Activated CD8-positive, alpha-beta memory T cell treated with anti-CD3 and anti-CD28 coated beads, Interleukin-2, amount 50 U/mL, for 24 hours (primary cell): ENCODE data around the gene SLCO3A1.

Source experiments
- DNase-seq: peaks from one replicate; pipeline ENCODE4 v3.0.0-alpha.2; 2020; ENCODE audit errors: extremely low read depth

Gene SLCO3A1

DNA sequence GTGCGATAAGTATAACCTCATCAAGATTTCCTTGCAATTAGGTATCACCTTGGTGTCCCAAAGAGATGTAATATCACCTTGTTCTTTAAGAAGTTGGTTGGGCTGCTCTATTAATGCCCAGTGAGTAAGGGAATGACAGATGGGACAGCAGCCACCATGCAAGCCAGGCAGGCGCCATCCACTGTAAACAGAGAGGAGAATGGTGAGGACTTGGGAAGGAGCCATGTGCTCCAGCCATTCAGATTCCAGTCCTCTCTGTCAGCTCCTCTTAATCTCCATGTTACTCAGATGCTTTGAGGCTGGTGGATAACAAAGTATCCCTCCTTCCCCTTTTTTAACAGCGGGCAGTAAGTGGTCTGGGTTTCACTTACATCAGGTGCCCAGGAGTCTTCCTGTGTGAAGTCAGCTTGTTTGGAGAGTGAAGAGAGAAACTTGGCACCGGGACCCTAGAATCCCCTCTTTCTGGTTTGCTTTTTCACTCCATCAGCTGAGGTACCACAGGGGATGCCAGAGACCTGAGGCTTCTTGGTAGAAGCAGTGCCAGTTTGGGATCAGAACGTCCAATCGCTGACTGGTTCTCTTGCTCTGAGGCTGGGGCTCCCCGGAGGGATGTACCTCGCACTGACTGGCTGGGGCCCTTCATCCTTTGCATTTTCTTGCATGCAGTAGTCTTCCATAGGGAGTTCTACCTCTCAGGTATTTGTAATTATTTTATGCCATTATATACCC is 29.5 kb downstream of the SLCO3A1 start:
- no peak for DNase-seq

DNA sequence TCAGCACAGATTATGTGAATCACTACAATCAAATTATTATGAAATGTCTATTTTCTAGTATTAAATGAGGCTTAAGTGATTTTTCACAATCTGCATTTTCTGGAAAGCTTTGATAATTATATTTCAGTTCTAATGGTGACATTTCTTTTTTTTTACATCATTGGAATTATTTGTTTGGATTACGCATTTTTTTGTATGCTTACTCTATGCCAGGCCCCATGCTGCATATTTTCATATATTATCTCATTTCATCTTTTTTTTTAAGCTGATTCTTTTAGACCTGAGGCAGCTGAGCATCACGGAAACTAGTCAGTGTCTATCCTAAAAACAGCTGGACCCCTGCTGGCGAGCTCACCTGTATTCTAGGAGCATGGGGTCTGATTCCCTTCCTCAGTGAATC is 31.1 kb downstream of the SLCO3A1 start:
- DNase-seq, result no peak

DNA sequence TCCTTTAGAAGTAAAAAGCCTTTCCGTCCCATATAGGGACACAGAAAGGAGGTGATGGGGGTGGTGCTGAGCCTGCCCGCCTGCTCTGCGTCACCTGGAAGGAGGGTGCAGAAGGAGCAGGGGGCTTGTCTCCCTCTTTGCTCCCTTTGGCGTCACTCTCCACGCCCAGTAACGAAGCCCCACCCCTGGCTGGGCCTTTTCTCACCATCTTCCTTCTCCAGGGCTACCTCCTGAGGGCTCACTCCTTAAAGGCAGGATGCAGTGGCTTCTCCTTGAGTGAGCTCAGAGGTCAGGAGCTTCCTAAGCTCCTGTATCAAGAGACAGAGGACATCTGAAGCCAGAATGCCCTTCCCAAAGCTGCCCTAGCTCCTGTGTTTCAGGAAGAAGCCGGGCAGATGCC is 31.5 kb downstream of the SLCO3A1 start:
- no peak for DNase-seq

DNA sequence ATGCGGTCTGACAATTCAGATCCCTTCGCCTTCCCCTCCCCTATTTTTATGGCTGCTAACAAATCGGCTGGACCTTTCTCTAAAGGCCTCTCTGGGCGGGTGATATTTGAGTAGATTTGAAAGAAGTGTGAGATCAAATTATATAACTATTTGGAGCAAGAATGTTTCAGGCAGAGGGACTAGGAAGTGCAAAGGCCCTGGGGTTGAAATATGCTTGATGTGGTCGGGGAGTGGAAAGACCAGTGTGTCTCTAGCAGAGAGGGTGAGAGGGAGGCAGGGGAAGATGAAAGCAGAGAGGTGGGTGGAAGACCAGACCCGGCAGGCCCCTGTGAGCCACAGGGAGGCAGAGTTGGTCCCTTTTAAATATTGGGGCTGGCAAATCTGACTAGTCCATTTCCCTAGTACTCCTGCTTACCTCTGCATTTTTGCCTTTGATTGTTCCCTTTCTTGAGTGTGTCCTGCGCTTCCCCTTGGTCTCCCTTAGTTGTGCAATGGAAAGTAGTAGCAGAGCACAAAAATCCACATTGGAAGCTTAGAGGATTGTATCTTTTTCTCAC is 32.3 kb downstream of the SLCO3A1 start:
- DNase-seq, result no peak

DNA sequence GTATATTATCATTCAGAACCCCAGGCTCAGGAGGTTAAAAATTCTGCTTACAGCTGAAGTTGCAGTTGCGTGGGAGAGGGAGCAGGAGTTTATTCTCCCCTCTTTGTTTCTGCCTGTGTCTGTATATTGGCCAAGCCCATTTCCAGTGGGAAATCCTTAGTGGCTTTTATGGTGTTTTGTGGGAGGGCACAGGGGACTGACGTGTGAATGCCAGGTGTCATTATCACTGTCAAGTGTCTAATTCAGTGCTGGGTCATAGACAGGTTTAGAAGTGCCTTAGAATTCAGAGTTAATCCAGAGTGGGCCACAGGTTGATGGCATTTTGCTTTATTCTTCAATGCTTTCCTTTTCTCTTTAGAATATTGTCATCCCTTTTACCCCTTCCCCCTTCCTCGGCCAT is 33.4 kb downstream of the SLCO3A1 start:
- DNase-seq, result no peak

DNA sequence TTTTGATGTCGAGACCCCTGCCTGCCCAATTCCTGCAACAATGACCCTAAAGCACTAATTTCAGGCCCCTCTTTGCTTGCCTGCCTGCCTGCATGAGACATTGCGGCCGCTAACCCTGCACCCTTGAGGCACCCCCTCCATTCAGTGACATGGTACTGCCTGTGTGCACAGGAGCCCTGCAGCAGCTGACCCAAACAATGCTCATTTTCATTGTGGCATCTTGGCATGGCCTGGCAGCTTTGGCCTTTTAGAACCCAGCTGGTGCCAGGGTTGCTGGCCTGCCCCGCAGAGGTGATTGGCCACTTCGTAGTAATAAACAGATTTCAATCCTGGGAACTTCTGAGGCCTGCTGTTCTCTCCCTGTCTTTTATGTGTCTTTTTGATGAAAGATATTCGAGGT is 33.8 kb downstream of the SLCO3A1 start:
- no peak for DNase-seq

DNA sequence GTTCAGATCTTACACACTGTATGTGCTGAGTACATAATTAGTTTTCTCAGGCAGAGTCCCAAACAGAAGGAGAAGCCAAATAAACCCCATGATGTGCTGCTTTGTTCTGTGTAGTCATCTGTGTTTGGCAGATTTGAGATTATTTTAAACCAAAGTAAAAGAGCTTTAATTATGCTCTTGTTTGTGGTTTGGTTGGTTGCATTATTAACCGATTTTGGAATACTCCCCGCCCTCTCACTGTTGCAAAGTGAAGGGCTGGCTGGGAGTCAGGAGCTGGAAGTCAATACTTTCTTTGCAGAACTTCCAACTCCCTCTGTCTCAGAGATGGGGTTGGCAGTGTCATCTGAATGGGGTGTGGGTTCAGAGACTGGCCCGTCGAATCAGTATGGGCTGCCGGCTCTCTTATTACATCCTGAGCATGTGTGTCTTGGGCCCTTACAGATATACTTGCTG is 34.4 kb downstream of the SLCO3A1 start:
- DNase-seq, result no peak

DNA sequence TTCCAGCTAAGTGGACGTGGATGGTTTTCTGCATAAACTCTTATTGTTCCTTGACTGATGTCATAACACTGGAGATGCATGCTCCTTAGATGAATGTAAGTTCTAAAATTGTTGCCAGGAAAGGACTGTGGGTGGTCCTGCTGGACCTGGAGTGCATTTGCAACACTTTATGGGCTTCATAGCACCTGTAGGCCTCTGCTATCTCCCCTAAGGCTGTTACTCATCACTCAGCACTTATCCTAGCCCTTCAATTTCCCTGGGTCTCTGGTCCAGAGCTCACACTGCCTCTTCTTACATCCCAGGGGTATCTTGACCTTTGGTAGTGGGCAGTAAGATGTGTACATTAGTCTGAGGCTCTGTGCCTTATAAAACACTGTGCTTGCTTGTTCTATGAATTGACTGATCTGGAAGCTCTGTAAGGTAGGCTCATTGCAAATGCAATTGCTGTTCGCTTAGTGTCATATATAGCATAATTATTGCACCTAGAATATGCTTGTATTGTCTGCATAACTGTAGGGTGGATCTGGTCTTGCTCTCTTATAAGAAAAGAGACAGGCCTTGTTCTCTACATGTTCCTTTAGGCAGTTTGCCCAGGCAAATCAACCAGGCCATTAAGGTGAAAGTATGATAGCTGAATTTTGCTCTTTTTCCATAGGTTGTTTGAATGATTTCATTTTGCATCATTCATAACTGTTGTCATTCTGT is 35.8 kb downstream of the SLCO3A1 start:
- DNase-seq, result no peak

DNA sequence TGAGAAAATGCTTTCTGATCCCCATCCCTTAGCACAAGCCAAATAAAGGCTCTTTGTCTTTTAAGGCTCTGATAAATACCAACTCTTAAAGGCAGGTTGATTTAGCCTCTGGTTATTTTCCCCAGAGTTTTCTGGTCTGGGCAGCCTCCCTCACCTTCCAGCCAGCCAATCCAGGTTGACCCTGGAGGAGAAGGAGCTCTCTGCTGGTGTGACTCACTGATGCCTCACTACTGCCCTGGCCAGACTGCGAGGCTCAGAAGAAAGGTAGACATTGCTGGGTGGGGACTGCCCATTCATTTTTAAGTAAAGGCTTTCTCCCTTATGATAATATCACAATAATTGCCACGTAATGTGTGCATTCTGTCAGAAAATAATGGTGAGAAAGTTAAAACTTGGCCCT is 37.1 kb downstream of the SLCO3A1 start:
- no peak for DNase-seq

DNA sequence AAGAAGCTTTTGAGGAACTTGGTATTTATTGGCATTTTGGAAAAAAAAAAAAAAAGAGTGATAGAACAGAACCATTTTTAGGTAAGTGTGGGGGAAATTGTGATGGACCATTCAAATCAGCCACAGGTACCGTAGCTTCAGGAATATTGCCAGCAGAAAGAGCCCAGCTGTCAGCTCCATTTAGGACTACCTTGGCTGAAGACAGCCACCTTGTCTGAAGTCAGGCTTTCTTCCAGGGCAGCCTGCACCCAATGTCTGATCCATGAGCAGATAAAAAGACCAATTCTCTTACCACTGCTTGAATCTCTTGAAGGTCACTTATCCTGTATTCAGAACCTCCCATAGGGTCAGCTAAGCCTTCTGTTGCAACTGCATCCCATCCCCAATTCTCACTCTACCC is 37.6 kb downstream of the SLCO3A1 start:
- no peak for DNase-seq

DNA sequence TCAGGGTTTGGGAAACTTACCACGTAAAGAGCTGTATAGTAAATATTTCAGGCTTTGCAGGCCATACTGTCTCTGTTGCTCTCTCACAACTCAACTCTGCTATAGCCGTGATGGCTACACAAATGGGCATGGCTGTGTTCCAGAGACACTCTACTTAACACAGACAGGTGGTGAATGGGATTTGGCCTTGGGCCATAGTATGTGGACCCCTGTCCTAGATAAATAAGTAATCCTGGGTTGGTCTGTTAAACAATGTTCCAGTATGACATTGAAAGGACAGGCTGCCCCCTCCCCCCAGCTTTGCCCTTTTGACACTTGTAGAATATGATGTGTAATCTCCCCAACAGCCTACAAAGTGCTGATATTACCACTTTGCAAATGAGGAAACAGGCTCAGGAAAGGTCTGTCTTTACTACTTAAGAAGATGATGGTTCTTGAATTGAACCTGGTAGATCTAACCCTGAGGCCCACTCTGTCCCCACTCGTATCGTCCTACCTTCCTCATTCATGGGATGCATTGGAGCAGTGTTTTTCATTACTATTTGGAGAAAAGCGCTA is 38.4 kb downstream of the SLCO3A1 start:
- no peak for DNase-seq

DNA sequence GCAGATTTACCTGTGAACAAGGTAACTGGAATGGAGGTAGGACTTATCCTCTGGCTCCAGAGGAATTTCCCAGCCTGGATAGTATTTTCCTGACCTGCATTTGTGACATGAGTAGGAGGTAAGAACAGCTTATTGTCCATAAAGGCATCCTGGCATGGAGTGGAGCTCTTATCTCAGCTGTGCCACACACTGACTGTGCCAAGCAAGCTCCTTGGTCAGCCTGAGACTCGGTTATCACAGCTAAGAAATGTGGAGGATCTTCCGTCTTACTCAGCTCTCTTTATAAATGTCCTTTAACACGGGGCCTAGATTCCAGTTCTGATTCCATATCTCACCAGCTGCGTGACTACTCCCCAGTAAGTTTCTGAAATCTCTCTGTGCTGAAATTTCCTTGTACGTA is 38.9 kb downstream of the SLCO3A1 start:
- no peak for DNase-seq

DNA sequence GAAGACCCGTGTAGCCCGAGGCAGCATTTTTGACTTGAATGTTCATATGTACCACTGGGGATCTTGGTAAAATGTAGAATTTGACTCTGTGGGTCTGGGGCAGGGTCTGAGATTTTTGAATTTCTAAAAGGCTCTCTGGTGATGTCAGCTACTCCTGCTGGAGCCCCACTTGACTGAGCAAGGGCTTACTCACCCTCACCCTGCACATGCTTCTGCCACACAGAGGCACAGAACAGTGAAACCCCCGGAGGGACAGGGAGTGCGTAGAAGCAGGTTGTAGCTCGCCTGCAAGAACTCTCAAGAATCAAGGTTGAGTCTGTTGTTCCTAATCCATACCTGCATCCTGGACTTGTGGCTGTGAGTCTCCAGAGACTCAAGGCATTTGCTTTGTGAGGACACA is 41.1 kb downstream of the SLCO3A1 start:
- no peak for DNase-seq

DNA sequence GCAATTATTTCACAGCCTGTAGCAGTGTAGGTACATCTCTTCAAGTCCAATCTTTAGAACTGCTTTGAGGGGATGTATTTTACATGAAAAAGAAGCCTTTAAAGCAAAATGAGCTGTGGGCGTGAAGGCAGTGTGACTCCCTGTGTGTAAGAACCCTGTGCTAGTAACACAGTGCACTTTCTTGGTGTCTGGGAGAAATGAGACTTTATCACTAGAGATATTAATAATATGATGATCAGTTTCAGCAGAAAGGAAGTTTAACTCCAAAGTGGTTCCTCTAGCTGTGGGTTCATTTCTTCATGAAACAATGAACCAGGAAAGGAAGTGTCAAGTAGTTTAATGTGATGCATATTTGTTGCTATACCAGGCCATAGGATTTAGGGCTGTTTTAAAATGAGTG is 41.5 kb downstream of the SLCO3A1 start:
- DNase-seq, result no peak

DNA sequence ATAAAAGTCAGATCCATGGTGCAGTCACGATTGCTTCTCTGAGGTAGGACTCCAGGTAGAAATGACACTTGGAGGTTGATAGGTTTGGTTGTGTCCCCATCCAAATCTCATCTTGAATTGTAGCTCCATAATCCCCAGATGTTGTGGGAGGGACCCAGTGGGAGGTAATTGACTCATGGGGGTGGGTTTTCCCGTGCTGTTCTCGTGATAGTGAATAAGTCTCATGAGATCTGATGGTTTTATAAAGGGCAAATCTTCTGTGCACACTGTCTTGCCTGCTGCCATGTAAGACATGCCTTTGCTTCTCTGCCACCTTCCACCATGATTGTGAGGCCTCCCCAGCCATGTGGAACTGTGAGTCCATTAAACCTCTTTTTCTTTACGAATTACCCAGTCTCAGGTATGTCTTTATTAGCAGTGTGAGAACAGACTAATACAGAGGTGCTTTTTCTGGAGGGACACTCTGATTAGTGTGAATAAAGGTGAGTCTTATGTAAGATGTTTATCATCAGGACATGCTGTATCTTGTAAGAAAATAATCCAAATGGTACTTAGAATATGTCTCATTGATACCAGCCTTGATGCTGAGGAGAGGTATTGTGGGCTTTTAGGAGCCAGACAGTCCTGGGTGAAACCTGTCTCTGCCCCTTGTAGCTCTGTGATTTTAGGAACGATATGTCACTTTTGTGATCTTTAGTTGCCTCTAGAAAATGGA is 43.0 kb downstream of the SLCO3A1 start:
- no peak for DNase-seq

DNA sequence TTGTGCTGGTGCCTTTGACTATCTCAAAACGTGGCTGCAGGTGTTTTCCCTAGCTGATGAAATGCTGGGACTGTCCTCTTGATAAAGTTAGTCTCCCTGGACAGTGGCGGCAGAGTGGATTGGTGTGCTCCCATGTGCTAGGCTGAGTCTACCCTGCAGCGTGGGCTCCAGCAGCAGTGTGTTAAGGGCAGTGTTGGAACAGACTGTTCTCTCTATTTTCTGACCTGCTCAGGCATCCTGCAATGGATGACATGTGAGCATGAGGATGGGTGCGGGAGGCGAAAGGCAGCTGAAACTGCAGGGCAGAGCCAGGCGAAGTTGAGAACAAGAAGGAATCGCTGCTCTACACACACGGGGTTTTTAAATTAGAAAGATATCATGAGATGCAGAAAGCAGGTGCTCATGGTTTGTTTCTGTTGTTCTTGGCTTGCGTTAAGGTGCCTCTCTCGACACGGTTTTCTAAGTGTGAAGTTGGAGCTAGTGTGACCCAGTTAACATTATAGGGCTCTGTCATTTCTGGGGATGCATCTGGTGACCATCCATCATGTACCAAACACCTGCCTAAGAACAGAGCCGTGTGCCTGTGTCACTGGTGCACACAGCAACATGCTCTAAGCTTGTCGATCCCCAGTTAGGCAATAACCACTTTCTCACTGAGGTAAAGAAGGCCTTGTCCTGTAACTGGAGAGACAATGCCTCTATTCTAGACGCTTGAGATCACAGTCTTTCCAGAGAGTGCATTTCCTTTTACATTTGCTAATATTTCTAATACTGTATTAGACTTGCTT is 44.3 kb downstream of the SLCO3A1 start:
- no peak for DNase-seq

DNA sequence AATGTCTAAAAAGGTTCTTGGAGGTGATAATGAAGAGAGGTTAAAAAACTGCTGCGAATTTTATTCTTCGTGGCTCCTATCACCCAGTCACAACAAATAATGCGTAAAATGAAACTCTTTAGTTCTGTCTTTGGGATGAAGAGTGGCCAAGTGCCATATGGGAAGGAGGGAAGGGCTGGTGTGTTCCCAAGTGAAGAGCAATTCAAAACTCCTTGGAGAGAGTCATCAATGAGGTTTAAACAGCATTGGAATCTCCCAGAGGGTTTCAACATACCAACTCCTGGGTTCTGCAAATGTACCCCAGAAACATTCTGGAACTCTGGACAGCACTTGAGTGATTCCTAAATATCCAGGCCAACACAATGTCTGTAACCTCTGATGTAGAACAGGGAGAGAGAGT is 45.3 kb downstream of the SLCO3A1 start:
- DNase-seq, result no peak

DNA sequence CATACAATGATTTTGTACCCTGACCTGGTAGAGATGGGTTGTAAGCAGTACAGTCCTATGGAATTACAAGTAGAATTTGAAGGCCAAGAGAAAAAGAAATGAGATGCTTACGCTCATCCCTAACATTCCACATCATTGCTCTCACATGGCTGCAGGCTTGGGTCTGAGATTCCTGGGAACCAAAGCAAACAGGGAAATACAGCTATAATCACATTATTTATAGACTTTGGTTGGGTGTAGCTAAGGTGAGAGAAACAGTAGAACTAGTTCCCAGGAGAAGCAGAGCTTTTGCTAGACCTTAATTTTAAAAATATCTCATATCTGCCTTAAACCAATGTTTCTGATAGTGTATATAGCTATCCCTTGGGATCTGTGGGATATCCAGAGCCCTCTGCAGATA is 51.4 kb downstream of the SLCO3A1 start:
- no peak for DNase-seq

DNA sequence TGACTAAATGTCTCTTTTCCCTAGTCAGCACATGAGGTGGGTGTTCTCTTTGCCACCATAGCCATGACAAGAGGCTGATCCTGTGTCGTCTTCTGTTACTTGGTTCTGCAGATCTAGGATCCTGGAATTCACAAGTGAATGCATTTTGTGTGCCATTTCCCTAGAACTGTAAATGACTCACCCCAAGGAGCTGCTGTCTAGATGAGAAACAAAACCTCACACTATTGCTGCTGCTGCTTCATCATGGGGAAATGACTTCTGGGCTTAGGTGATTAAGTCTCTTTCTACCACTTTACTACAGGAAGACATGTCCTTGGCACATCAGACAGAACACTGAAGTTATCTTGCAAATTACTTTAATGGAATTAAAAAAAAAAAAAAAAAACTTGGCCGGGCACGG is 54.9 kb downstream of the SLCO3A1 start:
- DNase-seq, result no peak

DNA sequence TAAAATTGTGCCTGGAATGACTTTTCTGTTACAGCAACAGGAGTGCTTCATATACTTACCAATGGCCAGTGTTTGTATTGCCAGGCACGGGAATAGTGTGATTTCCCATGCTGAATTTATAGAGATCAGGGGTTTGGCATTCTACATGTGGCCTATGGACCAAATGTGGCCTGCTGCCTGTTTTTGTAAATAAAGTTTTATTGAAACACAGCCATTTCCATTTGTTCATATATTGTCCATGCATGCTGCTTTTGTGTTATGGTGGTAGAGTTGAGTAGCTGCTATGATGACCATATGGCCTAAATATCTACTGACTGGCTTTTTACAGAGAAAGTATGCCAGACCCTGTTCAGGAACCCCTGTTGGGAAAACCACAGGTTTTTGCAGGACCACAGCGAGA is 55.6 kb downstream of the SLCO3A1 start:
- no peak for DNase-seq

DNA sequence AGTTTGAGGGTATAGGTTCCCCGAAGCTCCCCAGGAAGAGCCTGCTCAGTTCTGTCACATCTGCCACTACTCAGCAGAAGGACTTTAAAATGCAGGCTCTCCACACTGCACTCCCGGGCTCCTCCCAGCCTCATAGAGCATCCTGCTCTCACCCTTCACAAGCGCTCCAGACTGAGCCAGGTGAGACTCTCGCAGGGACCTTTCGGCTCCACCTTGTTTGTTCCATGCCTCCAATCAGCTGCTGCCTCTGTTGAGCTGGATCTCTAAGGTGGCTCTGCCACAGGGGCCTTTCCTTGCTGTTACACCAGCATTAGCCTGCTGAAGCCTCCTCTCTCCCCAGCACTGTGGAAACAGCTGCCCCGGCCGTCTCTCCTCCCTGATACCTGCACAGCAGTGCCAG is 56.1 kb downstream of the SLCO3A1 start:
- DNase-seq, result no peak

DNA sequence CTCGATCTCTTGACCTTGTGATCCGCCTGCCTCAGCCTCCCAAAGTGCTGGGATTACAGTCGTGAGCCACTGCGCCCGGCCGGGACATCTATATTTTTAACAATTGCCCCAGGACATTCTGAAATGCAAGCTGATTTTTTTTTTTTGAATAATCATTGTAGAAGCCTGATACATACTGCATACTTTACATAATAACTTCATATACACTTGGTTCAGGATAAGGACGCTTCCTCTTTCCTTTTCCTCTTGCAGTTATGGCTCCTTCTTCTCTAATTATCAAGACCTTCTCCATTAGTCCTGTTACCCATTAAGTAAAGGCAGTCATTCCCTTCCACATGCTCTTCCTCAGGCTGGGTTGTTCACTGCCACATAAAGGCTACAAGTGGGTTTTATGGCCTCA is 58.3 kb downstream of the SLCO3A1 start:
- DNase-seq, result no peak
